ENCODE results near the gene RBP3. TPM values are rescaled to one million over a fixed set of nuclear protein-coding genes. Genes with fewer than 3 reads are reported as not detected.
A peak's percentile ranks its signal among the peaks of the same experiment; 100 is the strongest.

The RBP3 gene
- not detected in 2 replicates for total RNA-seq (2014; rRNA removed; shearing (Covaris generic))

GRCh38 chr10:47348138-47348651 is at the start of gene RBP3:
Gene RBP3 (plus strand): TSS chr10:47348363. CDS start chr10:47348485, 122 bp downstream.
- no peak for DNase-seq (ENCODE audit: low spot score)

GRCh38 chr10:47298715-47299114 is 49.4 kb upstream of the RBP3 start:
- no peak for DNase-seq (ENCODE audit: low spot score)

GRCh38 chr10:47299611-47300428 is 48.3 kb upstream of the RBP3 start, which contains the start of gene GDF10:
Gene GDF10 (plus strand): TSS chr10:47300197. CDS start chr10:47300652, 455 bp downstream.
- no peak for DNase-seq (ENCODE audit: low spot score)

- no peak for DNase-seq (ENCODE audit: low spot score)
These were observed 47.7 kb upstream of the RBP3 start for GRCh38 chr10:47300429-47300931.

GRCh38 chr10:47301833-47302232 is 46.3 kb upstream of the RBP3 start:
- no peak for DNase-seq (ENCODE audit: low spot score)

- no peak for DNase-seq (ENCODE audit: low spot score)
These were observed 45.1 kb upstream of the RBP3 start for GRCh38 chr10:47303105-47303504.

- no peak for DNase-seq (ENCODE audit: low spot score)
These were observed 44.3 kb upstream of the RBP3 start for GRCh38 chr10:47303866-47304265.

GRCh38 chr10:47305566-47305965 is 42.6 kb upstream of the RBP3 start:
- DNase-seq (ENCODE audit: low spot score): no peak

- DNase-seq (ENCODE audit: low spot score): no peak
These were observed 41.6 kb upstream of the RBP3 start for GRCh38 chr10:47306387-47307210.

GRCh38 chr10:47307381-47307780 is 40.8 kb upstream of the RBP3 start:
- DNase-seq (ENCODE audit: low spot score): no peak

GRCh38 chr10:47308775-47309174 is 39.4 kb upstream of the RBP3 start:
- no peak for DNase-seq (ENCODE audit: low spot score)

- no peak for DNase-seq (ENCODE audit: low spot score)
These were observed 38.6 kb upstream of the RBP3 start for GRCh38 chr10:47309408-47310089.

GRCh38 chr10:47310090-47310505 is 38.1 kb upstream of the RBP3 start:
- no peak for DNase-seq (ENCODE audit: low spot score)

- peak; percentile 45 for DNase-seq (ENCODE audit: low spot score)
These were observed 36.8 kb upstream of the RBP3 start for GRCh38 chr10:47311193-47311931.

- DNase-seq (ENCODE audit: low spot score): peak; percentile 75
These were observed 36.1 kb upstream of the RBP3 start for GRCh38 chr10:47311932-47312662.

GRCh38 chr10:47312663-47312995 is 35.5 kb upstream of the RBP3 start:
- no peak for DNase-seq (ENCODE audit: low spot score)

GRCh38 chr10:47314416-47314970 is 33.7 kb upstream of the RBP3 start:
- DNase-seq (ENCODE audit: low spot score): no peak

GRCh38 chr10:47315421-47315820 is 32.7 kb upstream of the RBP3 start:
- DNase-seq (ENCODE audit: low spot score): no peak

GRCh38 chr10:47316131-47316530 is 32.0 kb upstream of the RBP3 start:
- no peak for DNase-seq (ENCODE audit: low spot score)

GRCh38 chr10:47317251-47317650 is 30.9 kb upstream of the RBP3 start:
- no peak for DNase-seq (ENCODE audit: low spot score)

Measured in A172 (cell line).